BLaER1 (cell line): Measurements from ENCODE around the gene DISC1.

Experiments
- H3K27ac ChIP-seq: shearing (Covaris generic); formaldehyde crosslinking; 2 replicates; pipeline ENCODE4 v1.8.1; 2022
- H3K27me3 ChIP-seq: shearing (Covaris generic); formaldehyde crosslinking; 2 replicates; pipeline ENCODE4 v1.8.1; 2022
- H3K36me3 ChIP-seq: shearing (Covaris generic); formaldehyde crosslinking; 2 replicates; pipeline ENCODE4 v1.8.1; 2022
- H3K4me1 ChIP-seq: shearing (Covaris generic); formaldehyde crosslinking; 2 replicates; pipeline ENCODE4 v1.8.1; 2022
- H3K4me2 ChIP-seq: shearing (Covaris generic); formaldehyde crosslinking; 2 replicates; pipeline ENCODE4 v1.8.1; 2022
- H3K4me3 ChIP-seq: shearing (Covaris generic); formaldehyde crosslinking; 2 replicates; pipeline ENCODE4 v1.8.1; 2022
- H3K9ac ChIP-seq: shearing (Covaris generic); formaldehyde crosslinking; 2 replicates; pipeline ENCODE4 v1.8.1; 2022
- H3K9me3 ChIP-seq: shearing (Covaris generic); formaldehyde crosslinking; 2 replicates; pipeline ENCODE4 v1.8.1; 2022
- H4K20me1 ChIP-seq: shearing (Covaris generic); formaldehyde crosslinking; 2 replicates; pipeline ENCODE4 v1.8.1; 2022
- Cebpa-rat ChIP-seq: shearing (Covaris generic); IDR thresholded peaks from 2 replicates; pipeline ENCODE4 v1.8.1; 2022

Gene DISC1

DNA sequence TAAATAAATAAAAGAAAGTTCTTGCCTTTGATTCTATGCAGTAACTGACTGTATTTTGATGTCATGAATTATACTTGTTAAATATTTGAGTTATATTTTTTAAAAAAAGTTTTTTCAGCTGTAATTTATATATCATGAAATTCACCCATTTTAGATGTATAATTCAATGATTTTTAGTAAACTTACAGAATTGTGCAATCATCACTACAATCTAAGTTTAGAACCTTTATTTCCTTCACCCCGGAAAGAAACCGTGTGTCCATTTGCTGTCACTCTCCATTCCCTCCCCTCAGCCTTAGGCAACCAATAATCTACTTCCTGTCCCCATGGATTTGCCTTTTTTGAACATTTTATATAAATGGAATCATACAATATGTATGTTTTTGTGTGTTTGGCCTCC lies 32.5 kb upstream of the DISC1 start:
- H3K9ac ChIP-seq: no peak overlapping the region
- no peaks in the 10 kb centered on the region for H3K4me1 ChIP-seq
- H3K9me3 ChIP-seq: no peaks in the 10 kb centered on the region
- no peak overlapping the region for H3K4me2 ChIP-seq
- no peaks in the 10 kb centered on the region for H3K27me3 ChIP-seq
- no peaks in the 10 kb centered on the region for H4K20me1 ChIP-seq
- no peak overlapping the region for H3K4me3 ChIP-seq
- no peak overlapping the region for H3K27ac ChIP-seq
- TF ChIP-seq Cebpa-rat: no peak
- H3K36me3 ChIP-seq: no peaks in the 10 kb centered on the region

DNA sequence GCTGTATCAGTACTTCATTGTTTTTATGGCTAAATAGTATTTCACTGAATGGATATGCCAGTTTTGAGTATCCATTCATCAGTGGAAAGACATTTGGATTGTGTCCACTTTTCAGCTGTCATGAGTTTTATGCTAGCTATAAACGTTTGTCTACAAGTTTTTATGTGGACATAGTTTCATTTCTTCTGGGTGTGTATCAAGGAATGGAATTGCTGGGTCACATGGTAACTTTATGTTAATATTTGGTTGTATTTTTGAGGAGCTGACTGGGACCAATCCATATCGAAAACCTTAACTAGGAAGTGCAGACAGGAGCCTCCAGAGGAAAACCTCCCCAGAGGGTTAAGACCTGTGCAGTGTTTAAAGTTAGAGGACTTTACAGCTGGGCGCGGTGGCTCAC lies 31.8 kb upstream of the DISC1 start:
- Histone ChIP-seq H3K4me1 (no peaks in the 10 kb centered on the region), H3K9me3 (no peaks in the 10 kb centered on the region), H3K36me3 (no peaks in the 10 kb centered on the region), H3K4me3 (no peak overlapping the region), H3K27me3 (no peaks in the 10 kb centered on the region), H3K9ac (no peak overlapping the region), H4K20me1 (no peaks in the 10 kb centered on the region), H3K4me2 (no peak overlapping the region), H3K27ac (no peak overlapping the region)
- TF ChIP-seq Cebpa-rat: no peak

DNA sequence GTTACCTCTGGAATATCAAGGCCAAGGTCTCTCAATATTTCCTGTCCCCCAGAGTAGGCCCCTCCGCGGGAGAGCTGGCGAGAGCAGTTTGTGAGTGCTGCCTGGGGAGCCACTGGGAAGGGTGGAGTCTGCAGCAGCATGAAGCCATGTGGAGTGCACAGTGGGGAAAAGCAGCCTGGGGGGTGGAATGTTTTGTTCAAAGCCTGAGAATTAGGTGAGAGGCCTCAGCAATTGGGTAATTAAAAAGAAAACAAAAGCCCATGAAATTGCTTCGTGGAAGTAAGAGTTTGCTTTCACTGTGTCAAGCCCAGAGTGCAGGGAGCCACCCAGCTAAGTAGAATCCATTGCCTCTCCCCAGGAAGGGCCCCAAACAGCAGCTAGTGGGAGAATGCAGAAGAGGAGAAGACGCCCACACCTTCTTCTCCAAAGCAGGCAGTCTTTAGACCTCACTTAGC lies 30.2 kb upstream of the DISC1 start:
- no peaks in the 10 kb centered on the region for H3K27me3 ChIP-seq
- H3K4me2 ChIP-seq: no peak overlapping the region
- H3K27ac ChIP-seq: no peak overlapping the region
- no peak overlapping the region for H3K9ac ChIP-seq
- no peaks in the 10 kb centered on the region for H3K9me3 ChIP-seq
- H3K4me1 ChIP-seq: no peaks in the 10 kb centered on the region
- no peak overlapping the region for H3K4me3 ChIP-seq
- H3K36me3 ChIP-seq: no peaks in the 10 kb centered on the region
- TF ChIP-seq Cebpa-rat: no peak
- H4K20me1 ChIP-seq: no peaks in the 10 kb centered on the region

DNA sequence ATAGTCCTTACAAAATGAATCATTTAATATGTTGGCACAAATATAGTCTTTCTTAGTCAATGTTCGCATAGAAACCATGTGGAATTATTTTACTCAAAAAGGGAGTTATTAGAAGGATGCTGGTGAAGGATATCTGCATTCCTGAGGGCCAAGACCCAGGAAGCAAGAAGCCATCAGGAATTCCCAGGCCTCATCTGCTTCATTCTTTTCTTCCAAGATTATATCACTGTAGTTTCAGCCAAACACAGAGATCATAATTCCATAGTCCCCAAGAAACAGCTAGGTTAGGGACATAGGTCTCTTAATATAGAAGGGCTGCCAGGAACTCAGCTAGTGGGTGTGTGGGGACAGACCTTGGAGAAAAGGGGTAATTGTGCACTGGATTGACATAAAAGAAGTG lies 28.6 kb upstream of the DISC1 start:
- Histone ChIP-seq H3K27me3 (no peaks in the 10 kb centered on the region), H3K4me1 (no peaks in the 10 kb centered on the region), H3K4me2 (no peak overlapping the region), H3K27ac (no peak overlapping the region), H3K4me3 (no peak overlapping the region), H3K9me3 (no peaks in the 10 kb centered on the region), H4K20me1 (no peaks in the 10 kb centered on the region), H3K36me3 (no peaks in the 10 kb centered on the region), H3K9ac (no peak overlapping the region)
- no peak for TF ChIP-seq Cebpa-rat

DNA sequence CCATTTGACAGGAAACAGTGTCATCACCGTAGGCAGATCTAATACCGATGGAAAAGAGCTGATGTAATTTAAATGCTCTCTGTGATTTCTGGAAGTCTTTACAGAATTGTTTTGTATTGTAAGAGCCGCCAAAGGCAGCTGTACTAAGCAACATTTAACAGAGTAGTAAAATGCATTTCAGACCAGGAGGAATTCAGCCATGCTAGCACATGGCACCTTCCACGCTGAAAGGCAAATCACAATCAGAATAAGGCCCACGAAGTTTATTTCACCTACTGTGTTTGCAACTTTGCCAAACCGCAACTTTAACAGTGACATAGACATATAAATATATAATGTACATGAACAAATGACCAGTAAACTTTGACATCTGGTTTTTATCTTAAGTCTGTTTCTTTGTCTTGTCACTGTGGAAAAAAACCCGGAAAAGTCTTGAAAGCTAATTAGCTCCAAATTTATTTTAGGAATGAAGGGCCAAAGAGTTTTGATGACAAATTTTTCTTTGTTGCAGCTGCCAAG lies 26.1 kb upstream of the DISC1 start:
- Histone ChIP-seq H3K4me1 (peaks cover 11% of the 10 kb centered on the region), H4K20me1 (no peaks in the 10 kb centered on the region), H3K4me3 (no peak overlapping the region), H3K36me3 (no peaks in the 10 kb centered on the region), H3K4me2 (no peak overlapping the region), H3K27me3 (no peaks in the 10 kb centered on the region), H3K9ac (no peak overlapping the region), H3K27ac (no peak overlapping the region), H3K9me3 (no peaks in the 10 kb centered on the region)
- TF ChIP-seq Cebpa-rat: no peak

DNA sequence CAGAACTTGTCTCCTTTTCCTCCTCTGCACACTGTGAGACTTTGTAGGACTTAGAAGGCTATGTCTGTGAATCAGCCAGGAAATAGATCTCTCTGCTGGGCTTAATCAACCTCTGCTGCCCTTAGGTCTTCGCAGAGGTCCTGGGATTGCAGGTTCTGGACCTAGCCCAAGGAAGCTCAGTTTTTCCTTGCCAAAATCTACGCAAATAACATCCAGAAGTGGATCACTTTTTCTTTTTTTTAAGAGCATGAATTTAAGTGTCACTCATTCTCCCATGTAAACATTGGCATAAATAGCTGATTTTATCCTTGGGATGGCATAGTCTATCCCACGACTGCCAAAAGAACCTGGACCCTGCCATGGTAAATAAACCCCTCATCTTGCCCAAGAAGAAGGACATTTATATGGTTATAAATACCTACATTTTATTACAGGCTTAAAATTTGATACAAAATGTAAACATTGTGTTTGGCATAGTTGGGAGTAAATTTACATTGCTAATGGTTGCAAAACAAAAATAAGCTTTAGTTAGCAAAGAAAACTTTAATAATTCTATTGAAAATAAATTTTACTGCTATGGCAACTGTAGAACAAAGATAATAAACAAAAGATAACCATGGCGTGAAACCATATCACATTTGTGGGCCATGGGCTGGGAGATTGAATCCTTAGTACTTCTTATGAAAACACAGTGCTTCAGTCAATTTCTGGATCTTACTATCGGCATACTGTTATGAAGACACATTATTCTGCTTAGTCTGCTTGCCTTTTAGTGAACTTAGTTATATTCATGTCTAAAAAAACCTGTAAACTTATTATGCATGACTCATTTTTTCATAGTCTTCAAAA lies 24.5 kb upstream of the DISC1 start:
- no peaks in the 10 kb centered on the region for H3K27me3 ChIP-seq
- no peak for TF ChIP-seq Cebpa-rat
- no peaks in the 10 kb centered on the region for H4K20me1 ChIP-seq
- peaks cover 18% of the 10 kb centered on the region for H3K4me1 ChIP-seq
- no peaks in the 10 kb centered on the region for H3K9me3 ChIP-seq
- no peaks in the 10 kb centered on the region for H3K36me3 ChIP-seq
- no peak overlapping the region for H3K4me2 ChIP-seq
- H3K4me3 ChIP-seq: no peak overlapping the region
- H3K9ac ChIP-seq: no peak overlapping the region
- H3K27ac ChIP-seq: no peak overlapping the region

DNA sequence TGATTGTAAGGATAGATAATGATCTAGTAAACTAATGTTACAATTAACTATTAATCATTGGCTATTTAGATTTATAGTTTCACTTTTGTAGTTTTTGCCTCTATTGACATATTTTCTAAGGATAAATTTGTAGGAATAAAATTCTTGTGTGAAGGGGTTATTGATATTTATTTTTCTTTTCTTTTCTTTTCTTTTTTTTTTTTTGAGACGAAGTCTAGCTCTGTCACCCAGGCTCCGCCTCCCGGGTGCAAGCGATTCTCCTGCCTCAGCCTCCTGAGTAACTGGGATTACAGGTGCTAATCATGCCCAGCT lies 24.0 kb upstream of the DISC1 start:
- Histone ChIP-seq H3K36me3 (no peaks in the 10 kb centered on the region), H3K27ac (no peak overlapping the region), H3K9me3 (peaks cover 4% of the 10 kb centered on the region; the same call in 1 of the 2 replicates), H3K4me1 (peaks cover 22% of the 10 kb centered on the region), H3K27me3 (no peaks in the 10 kb centered on the region), H4K20me1 (no peaks in the 10 kb centered on the region), H3K4me3 (no peak overlapping the region), H3K9ac (no peak overlapping the region), H3K4me2 (no peak overlapping the region)
- no peak for TF ChIP-seq Cebpa-rat

DNA sequence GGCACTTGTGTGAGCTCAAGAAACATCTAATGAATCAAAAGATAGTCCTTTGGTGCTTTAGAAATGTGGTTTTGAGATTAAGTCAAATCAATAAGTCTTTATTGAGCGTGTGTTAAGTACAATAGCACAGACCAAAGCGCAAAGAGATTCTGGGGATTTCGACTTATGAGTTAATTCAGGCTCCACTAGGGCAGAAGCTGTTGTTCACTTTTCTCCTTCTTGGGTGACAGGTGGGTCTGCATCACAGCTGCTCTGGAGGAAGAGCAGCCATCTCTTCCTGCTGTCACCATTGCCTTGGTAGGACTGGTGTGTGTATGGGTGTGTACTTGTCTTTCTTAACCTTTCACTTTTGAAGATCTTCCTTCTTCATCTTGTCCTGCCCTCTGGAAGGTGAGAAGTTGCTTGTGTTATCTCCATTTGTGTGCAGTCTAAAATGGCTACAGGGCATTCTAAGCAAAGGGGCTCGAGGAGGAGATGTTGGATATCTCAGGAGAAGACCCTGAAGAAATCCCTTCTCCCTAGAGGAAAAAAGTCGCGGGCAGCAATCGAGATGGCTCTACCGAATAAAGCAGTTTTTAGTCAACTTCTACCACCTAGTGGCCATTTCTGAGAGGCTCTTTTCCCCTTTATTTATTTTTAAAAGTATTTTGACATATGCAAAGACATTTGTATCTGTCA lies 22.9 kb upstream of the DISC1 start:
- H3K4me3 ChIP-seq: peak overlapping the region; percentile 61
- TF ChIP-seq Cebpa-rat: no peak
- H3K27me3 ChIP-seq: no peaks in the 10 kb centered on the region
- no peaks in the 10 kb centered on the region for H4K20me1 ChIP-seq
- H3K27ac ChIP-seq: peak overlapping the region; percentile 29; the same call in 1 of the 2 replicates
- peak overlapping the region; percentile 72 for H3K4me2 ChIP-seq
- no peaks in the 10 kb centered on the region for H3K36me3 ChIP-seq
- peaks cover 22% of the 10 kb centered on the region for H3K4me1 ChIP-seq
- peaks cover 16% of the 10 kb centered on the region for H3K9me3 ChIP-seq
- peak overlapping the region; percentile 63 for H3K9ac ChIP-seq

DNA sequence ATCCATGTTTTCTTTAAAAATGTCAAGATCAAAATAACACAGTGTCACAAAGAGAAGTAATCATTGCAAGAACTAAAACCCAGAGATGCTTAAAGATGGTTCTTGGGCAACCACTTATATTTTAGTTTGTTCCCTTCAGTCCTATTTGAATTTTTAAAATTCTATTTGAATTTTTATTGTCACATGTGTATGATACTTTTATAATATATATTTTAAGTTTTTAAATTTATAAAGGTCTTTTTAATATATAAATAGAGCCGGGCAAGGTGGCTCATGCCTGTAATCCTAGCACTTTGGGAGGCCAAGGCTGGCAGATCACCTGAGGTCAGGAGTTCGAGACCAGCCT lies 22.3 kb upstream of the DISC1 start:
- Histone ChIP-seq H3K36me3 (no peaks in the 10 kb centered on the region), H3K27me3 (no peaks in the 10 kb centered on the region), H3K9ac (no peak overlapping the region), H3K4me2 (no peak overlapping the region), H3K9me3 (peaks cover 21% of the 10 kb centered on the region), H3K4me1 (peaks cover 22% of the 10 kb centered on the region), H3K4me3 (no peak overlapping the region), H3K27ac (no peak overlapping the region), H4K20me1 (no peaks in the 10 kb centered on the region)
- TF ChIP-seq Cebpa-rat: no peak
